Tongue (tissue), 2 donors: ENCODE data around the gene TRMT10C. TPM values are rescaled to one million over a fixed set of nuclear protein-coding genes. Genes with fewer than 3 reads are reported as not detected.
"Not testable (repeated sequence)": the region's sequence is repeated elsewhere in the genome, so short reads cannot be mapped to it uniquely, and the experiment has no call there.

Experiments used
- DNase-seq: peaks from one replicate; pipeline ENCODE4 v3.0.0-alpha.2; 2015
- total RNA-seq: library from RNA; depleted of rRNA; stranded (reverse); fragments of >200 nt; gene quantifications from one replicate; pipeline ENCODE4 v1.2.3, GENCODE V29; 2014

TRMT10C gene
- total RNA-seq, 1 donor from 2014 or later, result 34.4 TPM

DNA sequence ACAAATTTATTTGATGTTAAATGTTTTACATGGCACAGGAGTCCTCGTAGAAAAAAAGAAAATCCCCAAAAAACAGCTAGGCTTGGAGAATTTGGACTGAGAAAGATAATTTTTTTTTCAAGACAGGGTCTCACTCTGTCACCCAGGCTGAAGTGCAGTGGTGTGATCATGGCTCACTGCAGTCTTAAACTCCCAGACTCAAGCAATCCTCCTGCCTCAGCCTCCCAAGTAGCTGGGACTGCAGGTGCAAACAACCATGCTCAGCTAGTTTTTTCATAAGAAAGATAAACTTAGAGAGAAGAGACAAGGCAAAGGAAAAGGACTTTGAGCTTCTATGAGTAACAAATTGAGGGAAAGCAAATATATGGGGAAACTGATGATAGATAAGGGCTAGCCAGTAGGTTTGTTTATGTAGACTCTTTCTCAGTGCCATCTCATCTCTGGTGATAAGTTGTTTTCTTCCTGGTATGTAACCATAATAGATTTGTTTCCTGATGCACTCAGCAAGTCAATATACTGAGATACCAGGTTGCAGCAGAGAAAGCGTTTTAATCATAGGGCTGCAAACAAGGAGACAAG lies 13.1 kb upstream of the TRMT10C start:
- no peak for DNase-seq

DNA sequence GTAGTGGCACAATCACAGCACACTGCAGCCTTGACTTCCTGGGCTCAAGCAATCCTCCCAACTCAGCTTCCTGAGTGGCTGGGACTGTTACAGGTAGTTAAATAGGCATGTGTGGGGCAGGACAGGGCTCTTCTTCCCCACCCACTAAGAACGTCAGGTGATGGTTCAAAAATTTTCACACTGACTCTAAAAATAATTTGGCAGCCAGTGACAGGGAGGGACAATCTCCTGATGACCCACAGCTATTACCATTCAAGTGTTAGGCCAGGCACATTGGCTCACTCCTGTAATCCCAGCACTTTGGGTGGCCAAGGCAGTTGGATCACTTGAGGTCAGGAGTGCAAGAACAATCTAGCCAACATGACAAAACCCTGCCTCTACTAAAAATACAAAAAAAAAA lies 12.2 kb upstream of the TRMT10C start:
- no peak for DNase-seq

DNA sequence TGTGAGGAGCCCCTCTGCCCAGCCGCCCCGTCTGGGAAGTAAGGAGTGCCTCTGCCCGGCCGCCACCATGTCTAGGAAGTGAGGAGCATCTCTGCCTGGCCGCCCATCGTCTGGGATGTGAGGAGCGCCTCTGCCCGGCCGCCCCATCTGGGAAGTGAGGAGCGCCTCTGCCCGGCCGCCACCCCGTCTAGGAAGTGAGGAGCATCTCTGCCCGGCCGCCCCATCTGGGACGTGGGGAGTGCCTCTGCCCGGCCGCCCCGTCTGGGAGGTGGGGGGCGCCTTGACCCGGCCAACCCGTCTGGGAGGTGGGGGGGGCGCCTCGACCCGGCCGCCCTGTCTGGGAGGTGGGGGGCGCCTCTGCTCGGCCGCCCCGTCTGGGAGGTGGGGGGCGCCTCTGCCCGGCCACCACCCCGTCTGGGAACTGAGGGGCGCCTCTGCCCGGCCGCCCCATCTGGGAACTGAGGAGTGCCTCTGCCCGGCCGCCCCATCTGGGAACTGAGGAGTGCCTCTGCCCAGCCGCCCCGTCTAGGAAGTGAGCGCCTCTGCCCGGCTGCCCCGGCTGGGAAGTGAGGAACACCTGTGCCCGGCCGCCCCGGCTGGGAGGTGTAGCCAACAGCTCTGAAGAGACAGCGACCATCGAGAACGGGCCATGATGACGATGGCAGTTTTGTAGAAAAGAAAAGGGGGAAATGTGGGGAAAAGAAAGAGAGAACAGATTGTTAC lies 10.1 kb upstream of the TRMT10C start:
- DNase-seq, result not testable (repeated sequence)

DNA sequence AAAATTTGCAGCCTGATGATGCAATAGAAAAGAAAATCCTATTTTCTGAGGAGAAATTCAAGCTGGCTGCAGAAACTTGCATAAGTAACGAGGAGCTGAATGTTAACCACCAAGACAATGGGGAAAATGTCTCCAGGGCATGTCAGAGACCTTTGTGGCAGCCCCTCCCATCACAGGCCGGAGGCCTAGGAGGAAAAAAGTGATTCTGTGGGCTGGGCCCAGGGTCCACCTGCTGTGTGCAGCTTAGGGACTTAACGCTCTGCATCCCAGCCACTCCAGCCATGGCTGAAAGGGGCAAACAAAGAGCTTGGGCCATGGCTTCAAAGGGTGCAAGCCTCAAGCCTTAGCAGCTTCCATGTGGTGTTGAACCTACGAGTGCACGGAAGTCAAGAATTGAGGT lies 8.3 kb upstream of the TRMT10C start:
- not testable (repeated sequence) for DNase-seq

DNA sequence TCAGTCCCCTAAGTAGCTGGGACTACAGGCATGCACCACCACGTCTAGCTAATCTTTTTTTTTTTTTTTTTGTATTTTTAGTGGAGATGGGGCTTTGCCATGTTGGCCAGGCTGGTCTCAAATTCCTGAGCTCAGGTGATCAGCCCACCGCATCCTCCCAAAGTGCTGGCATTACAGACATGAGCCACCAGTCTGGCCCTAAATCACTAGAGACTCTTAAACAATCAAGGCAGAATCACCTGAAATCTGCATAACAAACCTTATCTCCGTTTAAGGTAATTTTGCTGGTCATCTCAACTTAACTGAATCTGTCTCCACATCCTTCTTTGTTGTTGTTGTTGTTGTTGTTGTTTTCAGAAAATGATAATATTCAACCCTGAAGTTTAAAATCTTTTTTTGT lies 5.6 kb upstream of the TRMT10C start:
- DNase-seq, result no peak

DNA sequence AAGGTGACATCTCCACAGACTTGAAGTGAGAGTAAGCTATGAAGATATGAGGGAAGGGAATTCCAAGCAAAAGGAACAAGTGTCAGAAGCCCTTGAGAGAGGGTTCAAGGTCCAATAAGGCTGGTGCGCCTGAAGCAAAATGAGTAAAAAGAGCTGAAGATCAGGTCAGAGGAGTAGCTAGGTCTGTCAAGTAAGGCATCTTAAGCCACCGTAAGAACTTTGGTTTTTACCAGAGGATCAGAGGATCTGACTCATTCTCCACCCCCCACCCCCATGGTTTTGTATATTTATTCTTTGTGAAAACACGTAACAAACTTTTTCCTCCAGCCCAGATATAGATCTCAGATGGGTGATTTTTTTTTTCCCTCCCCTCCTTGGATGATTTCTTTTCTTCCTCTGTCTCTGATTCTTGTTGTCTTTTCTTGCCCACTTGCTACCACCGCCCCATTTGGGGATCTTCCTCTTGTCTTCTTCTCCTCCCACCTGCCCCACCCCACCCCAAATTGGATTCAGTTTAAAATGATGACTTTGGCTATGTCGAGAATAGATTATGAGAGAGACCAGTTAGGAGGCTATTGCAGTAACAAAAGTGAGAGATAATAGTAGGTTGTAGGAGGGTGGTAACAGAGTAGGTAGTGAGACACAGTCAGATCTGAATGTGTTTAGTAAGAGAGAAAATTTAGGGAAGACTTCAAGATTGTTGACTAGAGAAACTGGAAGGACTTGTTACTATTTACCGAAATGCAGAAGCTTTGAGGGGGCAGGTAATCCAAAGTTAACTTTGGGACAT lies 6.1 kb downstream of the TRMT10C start:
- no peak for DNase-seq

DNA sequence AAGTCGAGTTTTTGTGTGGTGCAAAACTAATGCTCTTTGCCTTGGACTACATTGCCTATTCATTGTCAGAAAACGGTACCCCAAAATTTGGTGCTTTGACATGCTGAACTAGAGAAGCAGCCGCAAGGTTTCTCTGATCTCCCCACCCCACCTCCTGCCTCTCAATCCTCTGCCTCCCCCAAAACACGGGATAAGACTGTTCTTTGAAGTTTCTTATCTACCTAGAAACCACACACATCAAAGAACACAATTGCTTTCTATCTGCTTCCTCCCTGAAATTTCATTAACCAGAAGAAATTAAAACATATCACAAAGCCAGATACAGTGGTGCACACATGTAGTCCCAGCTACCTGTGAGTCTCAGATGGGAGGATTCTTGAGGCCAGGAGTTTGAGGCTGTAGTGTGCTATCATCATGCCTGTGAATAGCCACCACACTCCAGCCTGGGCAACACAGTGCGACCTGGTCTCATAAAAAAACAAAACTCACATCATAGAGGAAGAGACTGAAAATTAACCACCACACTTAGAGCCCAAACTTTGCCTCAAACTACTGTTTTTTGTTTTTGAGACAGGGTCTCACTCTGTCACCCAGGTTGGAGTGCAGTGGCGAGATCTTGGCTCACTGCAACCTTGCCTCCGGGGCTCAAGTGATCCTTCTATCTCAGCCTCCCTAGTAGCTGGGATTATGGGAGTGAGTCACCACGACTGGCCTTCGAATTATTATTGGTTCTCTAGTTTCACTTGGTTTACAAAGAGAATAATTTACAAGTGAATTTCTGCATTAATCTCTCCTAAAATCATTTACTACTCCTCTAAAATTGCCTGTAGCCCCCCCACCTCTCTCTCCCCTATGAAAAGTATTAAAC lies 9.6 kb downstream of the TRMT10C start:
- DNase-seq, result no peak

DNA sequence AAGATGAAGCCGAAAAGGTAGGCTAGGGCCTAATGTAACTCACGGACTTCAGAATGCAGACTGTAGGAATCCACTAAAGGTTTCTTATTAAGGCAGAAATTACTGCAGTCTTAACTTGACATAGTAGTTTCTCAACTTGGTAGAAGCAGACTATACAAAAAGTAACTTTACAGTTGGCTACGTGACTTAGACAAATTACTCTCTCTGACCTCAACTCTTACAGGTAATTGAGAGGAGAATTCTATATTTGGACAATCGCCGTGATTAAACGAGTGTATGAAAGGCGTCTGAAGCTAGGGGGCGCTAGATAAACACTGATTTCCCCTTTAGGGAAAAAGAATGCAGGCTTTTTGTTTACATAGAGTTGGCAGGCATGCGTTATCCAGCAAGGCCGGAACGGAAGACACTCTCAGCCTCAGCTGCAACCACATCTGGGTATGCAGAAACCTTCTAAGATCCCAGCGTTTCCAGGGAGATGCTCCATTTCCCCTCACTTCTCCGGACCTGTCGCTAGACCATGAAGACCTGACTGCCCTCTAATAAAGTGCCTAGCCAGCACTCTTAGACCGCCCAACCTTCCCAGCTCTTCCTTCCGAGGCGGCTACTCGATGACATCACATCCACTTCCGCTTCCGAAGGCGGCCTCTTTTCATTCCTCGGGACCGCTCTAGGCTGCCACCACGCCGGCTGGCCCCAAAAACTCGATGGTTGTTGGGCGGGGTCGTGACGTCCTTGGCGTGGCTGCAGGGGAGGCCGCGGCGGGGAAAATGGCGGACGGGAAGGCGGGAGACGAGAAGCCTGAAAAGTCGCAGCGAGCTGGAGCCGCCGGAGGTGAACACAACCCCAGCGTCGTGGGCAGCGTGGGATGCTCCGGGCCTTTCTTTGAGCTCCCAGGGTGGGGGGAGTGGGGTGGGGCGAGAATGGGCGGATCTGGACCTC lies 12.1 kb downstream of the TRMT10C start, which contains the start of gene PCNP:
Gene PCNP, plus strand, starts transcription at position 732 of the 939 bp plus-strand sequence. Its CDS starts 36 bp downstream, at position 768.
- DNase-seq, result peak; percentile 100

DNA sequence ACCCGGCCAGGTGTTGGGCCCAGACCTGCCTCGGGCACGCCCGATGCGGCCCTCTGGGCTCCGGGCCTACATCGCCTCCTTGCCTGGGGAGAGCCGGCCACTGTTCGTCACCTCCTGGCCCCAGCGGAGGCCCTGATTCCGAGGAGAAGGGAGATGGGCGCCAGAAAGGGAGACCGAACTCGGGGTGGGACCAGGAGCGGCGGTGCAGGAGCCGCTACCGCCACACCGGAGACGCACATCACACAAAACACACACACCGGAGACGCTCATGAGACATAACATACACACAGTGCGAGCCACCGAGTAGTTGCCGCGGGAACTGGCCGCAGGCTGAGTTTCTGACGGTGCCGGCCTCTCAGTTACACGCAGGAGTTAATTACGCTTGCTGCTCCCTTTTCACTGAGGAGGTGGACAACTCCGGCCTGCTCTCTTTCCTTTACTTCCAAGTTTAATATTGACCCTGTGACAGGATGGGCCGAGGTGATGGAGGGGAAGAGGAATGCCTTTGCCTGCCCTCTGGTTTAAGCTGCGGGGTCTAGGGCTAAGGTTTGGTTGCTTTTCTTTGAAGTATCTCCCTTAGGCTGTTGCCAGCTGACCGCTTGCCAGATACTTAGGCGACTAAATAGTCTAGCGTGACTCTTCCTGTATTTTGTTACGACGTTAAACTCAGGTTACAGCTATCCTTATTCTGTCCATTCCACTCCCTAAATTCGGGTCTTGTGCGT lies 12.9 kb downstream of the TRMT10C start:
- DNase-seq, result peak; percentile 82

DNA sequence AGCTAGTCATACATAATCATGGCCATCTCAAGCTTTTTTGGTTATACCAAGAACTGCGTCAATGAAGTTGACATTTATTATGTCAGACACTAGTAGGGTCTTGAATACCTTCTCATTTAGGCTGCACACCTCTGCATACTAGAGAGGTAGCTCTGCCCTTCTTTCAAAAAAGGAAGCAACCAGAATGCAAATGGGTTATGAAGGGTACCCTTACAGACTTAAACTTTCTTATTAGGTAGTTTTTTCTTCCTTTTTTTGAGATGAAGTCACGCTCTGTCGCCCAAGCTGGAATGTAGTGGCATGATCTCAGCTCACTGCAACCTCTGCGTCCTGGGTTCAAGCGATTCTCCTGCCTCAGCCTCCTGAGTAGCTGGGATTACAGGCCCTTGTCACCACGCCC lies 15.6 kb downstream of the TRMT10C start:
- DNase-seq, result no peak

DNA sequence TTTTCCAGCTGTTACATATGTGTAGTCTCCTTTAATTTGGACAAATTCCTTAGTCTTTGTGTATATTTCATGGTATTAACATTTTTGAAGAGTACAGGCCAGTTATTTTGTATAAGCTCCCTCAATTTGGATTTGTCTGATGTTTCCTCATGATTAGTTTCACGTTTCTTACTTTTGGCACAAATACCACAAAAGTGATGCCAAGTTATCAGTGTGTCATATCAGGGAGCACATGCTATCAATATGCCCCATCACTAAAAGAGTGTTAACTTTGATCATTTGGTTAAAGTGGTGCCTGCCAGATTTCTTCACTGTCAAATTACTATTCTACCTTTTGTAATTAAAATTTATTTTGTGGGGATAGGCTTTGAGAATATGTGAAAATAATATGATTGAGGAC lies 26.9 kb downstream of the TRMT10C start:
- peak; percentile 24 for DNase-seq

DNA sequence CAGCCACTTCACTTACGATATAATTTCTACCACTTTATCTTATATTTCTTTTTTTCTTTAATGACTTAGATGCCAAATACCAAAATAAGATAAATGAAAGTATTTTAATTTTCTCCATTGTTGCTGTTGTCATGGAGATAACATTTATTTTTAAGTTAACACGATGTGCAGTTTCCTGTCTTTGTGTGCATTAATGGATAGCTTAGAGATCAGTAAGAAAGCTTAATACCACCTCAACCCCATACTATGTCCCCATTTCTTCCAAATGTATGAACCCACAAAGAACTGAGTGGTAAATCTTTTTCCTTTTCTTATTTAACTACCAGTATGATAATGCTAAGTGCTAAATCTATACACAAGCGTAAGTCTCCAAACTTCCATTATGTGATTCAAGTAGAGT lies 29.4 kb downstream of the TRMT10C start:
- no peak for DNase-seq

DNA sequence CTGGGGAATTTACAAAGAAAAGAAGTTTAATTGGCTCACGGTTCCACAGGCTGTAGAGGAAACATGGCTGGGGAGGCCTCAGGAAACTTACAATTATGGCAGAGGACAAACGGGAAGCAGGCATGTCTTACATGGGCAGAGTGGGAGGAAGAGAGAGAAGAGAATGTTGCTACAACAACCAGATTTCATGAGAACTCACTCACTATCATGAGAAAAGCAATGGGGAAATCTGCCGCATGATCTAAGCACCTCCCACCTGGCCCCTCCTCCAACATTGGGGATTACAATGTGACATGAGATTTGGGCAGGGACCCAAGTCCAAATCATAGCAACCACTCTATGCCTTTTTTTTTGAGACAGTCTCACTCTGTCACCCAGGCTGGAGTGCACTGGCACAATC lies 41.1 kb downstream of the TRMT10C start:
- no peak for DNase-seq

DNA sequence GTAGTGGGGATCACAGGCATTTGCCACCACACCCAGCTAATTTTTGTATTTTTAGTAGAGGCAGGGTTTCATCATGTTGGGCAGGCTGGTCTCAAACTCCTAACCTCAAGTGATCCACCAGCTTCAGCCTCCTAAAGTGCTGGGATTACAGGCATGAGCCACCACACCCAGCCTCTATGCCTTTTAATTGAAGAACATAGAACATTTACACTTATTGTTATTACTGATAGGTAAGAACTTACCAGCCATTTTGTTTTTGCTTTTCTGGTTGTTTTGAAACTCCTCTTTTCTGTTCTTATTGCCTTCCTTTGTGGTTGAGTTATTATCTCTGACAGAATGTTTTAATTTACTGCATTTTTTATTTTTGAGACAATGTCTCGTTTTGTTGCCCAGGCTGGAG lies 41.5 kb downstream of the TRMT10C start:
- DNase-seq, result no peak

DNA sequence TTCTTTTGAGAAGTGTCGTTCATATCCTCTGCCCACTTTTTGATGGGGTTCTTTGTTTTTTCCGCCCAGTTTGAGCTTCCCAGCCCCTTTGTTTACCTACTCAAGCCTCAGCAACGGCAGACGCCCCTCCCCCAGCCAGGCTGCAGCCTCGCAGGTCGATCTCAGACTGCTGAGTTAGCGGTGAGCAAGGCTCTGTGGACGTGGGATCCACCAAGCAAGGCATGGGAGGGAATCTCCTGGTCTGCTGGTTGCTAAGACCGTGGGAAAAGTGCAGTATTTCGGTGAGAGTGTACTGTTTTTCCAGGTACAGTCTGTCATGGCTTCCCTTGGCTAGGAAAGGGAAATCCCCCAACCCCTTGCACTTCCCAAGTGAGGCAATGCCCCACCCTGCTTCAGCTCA lies 43.7 kb downstream of the TRMT10C start:
- not testable (repeated sequence) for DNase-seq

DNA sequence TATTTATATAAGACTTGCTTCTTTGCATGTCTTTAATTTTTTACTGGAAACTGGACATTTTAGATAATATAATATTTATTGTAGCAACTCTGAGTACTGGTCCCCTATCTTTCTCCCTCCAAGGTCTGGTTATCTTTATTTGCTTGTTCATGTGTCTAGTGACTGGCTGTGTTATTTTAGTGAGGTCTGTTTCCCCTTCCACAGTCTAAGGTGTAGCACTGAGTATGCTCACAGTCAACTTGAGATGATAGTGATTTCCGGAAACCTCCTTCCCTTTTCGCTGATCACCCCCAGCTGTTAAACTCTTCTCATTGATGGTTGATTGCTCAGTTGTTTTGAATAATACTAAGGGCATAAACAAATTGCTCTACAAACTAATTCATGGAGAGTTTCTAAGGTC lies 49.4 kb downstream of the TRMT10C start:
- DNase-seq, result no peak

DNA sequence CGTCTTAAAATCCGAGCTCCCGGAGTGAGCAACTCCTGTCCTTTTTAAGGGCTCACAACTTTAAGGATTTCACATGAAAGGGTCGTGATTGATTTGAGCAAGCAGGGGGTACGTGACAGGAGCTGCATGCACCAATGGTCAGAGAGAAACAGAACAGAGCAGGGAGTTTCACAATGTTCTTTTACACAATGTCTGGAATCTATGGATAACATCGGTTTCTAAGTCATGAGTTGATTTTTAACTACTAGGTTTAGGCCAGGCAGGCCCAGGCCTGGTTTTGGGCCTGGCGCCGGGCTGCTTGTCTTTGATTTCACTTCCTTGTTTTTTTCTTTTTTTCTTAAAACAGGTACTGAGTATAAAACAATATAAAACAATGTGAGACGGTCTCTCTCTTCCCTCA lies 51.3 kb downstream of the TRMT10C start:
- DNase-seq, result not testable (repeated sequence)

DNA sequence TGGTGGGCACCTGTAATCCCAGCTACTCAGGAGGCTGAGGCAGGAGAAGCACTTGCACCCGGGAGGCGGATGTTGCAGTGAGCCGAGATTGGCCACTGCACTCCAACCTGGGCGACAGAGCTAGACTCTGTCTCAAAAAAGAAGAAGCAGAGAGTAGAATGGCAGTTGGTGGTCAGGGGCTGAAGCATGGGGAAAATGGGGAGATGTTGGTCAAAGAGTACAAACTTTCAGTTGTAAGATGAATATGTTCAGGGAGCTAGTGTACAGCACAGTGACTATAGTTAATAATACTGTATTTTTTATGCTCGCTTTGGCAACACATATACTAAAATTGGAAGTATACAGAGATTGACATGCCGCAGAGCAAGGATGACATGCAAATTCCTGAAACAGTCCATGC lies 53.9 kb downstream of the TRMT10C start:
- no peak for DNase-seq
